ENCODE results near the gene WNT5B. TPM values are rescaled to one million over a fixed set of nuclear protein-coding genes. Genes with fewer than 3 reads are reported as not detected.
A peak's percentile ranks its signal among the peaks of the same experiment; 100 is the strongest.

WNT5B gene
- 1 to 10 TPM; 4.6 to 5.8 TPM for total RNA-seq
- polyA plus RNA-seq (ENCODE audit: insufficient read depth, low read depth, low replicate concordance), result 4.9 TPM
- long read RNA-seq, donor 1, partial matches to known transcripts, result 13 of 13 reads
- long read RNA-seq, donor 1, other reads (novel, unspliced or antisense), result 0 of 13 reads
- long read RNA-seq, donor 2, result 0 reads

- Histone ChIP-seq H3K36me3 (ENCODE audit: low read depth, missing control alignments) (no peaks in the 10 kb centered on the region), H3K27ac (no peak within 1 kb of the TSS), H3K4me1 (peaks cover 4% of the 10 kb centered on the region), H3K27me3 (no peaks in the 10 kb centered on the region), H3K9me3 (no peaks in the 10 kb centered on the region), H3K4me3 (peak within 1 kb of the TSS; percentile 40 to 54)
- DNase-seq, result no peak
- no peak for TF ChIP-seq POLR2A (IDR thresholded peaks at IDR 0.05)
- TF ChIP-seq CTCF (IDR thresholded peaks at IDR 0.05), result no peak
- intact Hi-C loops (cut with DNase I; ENCODE audit: low total_unique reads), result no loop called here
- WGBS, 2 donors, result 61 to 76% methylated on average over 17 of the region's 17 CpGs
Observed at GRCh38 chr12:1628666-1629337, at the start of gene WNT5B. WNT5B (plus strand) TSS chr12:1629231; CDS start chr12:1631355, 2,124 bp downstream.

GRCh38 chr12:1579651-1580435 lies 49.2 kb upstream of the WNT5B start:
- 91 to 95% methylated on average over 11 of the region's 11 CpGs for WGBS, 2 donors

GRCh38 chr12:1580526-1580925 lies 48.5 kb upstream of the WNT5B start:
- no peaks in the 10 kb centered on the region for H3K9me3 ChIP-seq

More at GRCh38 chr12:1579651-1580435, 49.2 kb upstream of the WNT5B start:
- H3K4me3 ChIP-seq, result no peak overlapping the region
- peaks cover 33% of the 10 kb centered on the region for H3K4me1 ChIP-seq
- H3K36me3 ChIP-seq (ENCODE audit: low read depth, missing control alignments), result no peaks in the 10 kb centered on the region
- intact Hi-C loops (cut with DNase I; ENCODE audit: low total_unique reads), result loop anchor here (10.0 kb wide), 1 partner anchor 465 kb away; no protein-coding TSS in a partner anchor
- TF ChIP-seq POLR2A (IDR thresholded peaks at IDR 0.05) (no peak), CTCF (IDR thresholded peaks at IDR 0.05) (no peak)
- H3K9me3 ChIP-seq, result no peaks in the 10 kb centered on the region
- DNase-seq, result no peak
- H3K27ac ChIP-seq, result no peak overlapping the region
- no peaks in the 10 kb centered on the region for H3K27me3 ChIP-seq

More at GRCh38 chr12:1580526-1580925, 48.5 kb upstream of the WNT5B start:
- H3K27me3 ChIP-seq, result no peaks in the 10 kb centered on the region
- intact Hi-C loops (cut with DNase I; ENCODE audit: low total_unique reads), result loop anchor here (10.0 kb wide), 1 partner anchor 466 kb away; no protein-coding TSS in a partner anchor
- no peak overlapping the region for H3K4me3 ChIP-seq
- 97% methylated on average over 3 of the region's 3 CpGs for WGBS, 2 donors
- peaks cover 26% of the 10 kb centered on the region for H3K4me1 ChIP-seq
- no peaks in the 10 kb centered on the region for H3K36me3 ChIP-seq (ENCODE audit: low read depth, missing control alignments)
- no peak overlapping the region for H3K27ac ChIP-seq
- TF ChIP-seq CTCF (IDR thresholded peaks at IDR 0.05), result no peak
- no peak for TF ChIP-seq POLR2A (IDR thresholded peaks at IDR 0.05)
- DNase-seq, result no peak
